ENCODE results near the gene RNF138.

DNA sequence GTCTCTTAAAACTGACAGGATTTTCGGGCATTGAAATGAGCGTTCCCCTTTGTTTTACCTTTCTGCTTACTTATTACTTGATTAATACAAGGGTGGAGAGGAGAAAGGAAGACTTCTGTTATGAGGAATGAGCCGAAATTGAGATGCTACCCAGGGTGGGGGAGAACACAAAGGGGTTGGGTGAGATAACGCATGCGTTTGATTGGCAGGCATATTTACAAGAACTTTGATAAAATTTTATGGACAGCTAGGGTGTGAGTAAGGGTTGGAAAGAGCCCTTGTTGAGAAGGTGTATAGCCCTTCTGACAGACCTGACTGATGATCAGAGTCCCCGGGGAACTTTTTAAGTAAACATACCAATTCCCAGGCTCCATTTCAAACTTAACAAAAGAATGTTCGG, 1.8 kb downstream of the RNF138 start:
- TF ChIP-seq POLR2A (IDR thresholded peaks at IDR 0.05), result no peak
- TF ChIP-seq CTCF (IDR thresholded peaks at IDR 0.05 in 4 of 5, conservative IDR thresholded peaks at IDR 0.05 in 1 of 5), result no peak

Data from gastrocnemius medialis (tissue), 4 donors.